DMS79 treated with DMSO at 0.1 percent for 48 hours (cell line): ENCODE measurements around the gene GLRX.
"Not testable (repeated sequence)": the region's sequence is repeated elsewhere in the genome, so short reads cannot be mapped to it uniquely, and the experiment has no call there.

ENCODE experiments used
- DNase-seq: peaks from one replicate; lab custom pipeline; 2025; lab: John Stamatoyannopoulos, UW

GLRX gene

DNA sequence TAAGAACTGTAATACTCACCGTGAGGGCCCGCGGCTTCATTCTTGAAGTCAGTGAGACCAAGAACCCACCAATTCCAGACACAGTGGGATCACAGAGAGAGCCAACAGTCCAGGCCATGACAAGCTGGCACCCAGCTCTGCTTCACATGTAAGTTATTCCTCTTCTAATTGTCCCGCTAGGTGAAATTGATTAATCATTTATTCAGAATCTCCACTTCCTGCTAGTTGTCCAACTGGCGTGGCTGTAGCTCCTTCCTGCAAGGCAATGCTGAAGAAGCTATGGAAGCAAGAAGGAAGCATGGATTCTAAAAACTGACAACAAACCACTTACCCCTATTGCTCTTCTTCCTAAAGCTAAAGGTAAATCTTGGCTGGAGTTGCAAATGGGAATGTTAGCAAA, 30.0 kb upstream of the GLRX start:
- DNase-seq = no peak

DNA sequence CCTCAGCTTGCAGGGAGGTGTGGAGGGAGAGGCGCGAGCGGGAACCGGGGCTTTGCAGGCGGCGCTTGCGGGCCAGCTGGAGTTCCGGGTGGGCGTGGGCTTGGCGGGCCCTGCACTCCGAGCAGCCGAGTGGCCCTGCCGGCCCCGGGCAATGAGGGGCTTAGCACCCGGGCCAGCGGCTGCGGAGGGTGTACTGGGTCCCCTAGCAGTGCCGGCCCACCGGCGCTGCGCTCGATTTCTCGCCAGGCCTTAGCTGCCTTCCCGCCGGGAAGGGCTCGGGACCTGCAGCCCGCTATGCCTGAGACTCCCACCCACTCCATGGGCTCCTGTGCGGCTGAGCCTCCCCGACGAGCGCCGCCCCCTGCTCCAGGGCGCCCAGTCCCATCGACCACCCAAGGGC, 28.6 kb upstream of the GLRX start:
- not testable (repeated sequence) for DNase-seq

DNA sequence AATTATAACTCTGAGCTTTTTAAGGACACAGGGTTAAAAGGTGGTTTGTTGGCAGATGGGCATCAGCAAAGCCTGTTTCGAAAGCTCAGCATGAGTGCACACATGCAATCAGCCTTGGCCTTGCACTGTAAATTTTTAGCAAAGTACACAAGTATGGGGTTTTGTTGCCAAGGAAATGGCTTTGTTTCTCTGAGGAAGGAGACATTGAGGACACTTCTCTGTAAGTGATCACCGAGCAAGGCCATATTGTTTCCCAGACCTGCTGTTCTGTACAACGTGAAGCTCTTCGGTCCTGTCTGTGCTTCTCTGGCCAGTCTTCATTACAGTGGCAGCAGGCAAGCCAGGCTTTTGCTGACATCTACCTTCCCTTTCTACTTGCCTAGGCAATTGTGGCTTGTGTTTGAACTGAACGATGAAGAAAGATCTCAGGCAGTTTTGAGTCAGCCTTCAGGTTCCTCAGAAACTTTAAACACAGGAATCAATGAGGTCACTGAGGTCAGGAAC, 27.9 kb upstream of the GLRX start:
- DNase-seq = no peak

DNA sequence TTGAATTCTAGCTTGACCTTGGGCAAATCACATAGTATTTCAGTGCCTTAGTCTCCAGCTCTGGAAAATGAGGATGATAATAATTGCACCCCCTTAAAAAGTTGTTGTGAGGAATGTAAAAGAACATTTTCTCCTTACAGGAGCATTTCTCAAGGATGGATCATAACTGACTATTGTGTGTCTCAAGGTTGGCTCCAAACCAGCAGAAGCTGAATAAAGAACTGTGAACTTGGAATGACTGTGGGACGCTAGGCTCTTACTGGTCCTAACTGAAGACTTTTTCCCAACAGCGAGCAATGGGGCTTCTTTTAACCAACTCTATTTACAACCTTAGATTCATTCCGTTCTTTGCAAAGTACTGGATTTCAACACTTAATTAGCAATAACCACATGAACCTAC, 26.2 kb upstream of the GLRX start:
- DNase-seq = no peak

DNA sequence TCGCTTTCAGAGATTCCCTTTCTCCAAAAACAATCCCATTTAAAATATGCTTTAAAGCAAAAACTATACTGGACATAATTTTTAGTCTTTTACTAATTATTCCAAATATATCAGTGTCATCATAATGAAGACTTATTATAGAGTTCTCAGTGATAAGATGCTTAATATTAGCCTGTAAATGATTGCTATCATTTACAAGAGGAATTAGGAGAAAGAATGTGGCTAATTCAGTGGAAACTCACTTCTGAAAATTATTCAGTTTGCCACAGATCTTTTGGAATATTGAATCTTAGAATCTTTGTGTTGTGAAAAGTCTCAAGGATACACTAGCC, 24.7 kb upstream of the GLRX start:
- DNase-seq = no peak

DNA sequence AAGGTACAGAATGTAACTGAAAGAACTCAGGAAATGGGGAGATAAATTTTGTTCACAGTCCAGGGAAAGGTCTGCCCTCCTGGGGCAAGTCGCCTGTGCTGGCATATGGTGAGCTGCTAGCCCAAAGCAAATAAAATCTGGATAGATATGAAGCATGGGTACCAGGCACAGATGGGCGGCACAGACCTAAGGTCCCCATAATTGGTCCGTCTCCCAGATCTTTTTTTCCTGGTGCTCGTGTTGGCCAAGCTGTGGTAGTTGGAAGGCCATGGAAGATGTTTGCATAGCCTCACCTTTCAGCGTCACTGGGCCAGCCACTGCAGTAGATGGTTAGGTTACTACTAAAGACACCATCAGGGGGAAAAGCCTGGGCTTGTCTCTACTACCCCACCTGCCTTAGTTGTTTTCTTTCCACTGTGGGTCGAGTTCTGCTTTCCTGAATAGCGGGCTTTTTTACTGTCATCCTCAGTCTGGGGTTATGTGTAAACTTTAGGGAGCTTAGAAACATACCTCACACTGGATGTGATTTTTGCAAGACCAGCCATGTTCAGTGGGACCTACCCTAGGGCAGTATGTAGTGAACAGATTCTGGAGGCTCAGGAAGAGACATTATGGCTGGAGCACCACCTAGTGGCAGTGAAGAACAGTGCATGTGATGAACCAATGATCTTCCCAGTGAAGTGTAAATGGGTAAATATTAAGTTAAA, 24.2 kb upstream of the GLRX start:
- DNase-seq = peak; percentile 59

DNA sequence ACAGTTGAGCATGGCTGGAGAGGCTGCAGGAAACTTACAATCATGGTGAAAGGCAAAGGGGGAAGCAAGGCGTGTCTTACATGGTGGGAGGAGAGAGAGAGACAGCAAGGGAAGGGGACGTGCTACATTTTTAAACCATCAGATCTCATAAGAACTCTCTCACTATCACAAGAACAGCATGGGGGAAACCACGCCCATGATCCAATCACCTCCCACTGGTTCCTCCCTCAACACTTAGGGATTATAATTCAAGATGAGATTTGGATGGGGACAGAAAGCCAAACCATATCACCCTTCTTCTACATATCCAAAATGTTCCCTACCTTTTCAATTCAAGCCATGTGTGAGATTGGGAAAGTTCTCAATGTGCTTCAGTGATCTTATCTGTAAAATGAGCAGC, 22.9 kb upstream of the GLRX start:
- no peak for DNase-seq

DNA sequence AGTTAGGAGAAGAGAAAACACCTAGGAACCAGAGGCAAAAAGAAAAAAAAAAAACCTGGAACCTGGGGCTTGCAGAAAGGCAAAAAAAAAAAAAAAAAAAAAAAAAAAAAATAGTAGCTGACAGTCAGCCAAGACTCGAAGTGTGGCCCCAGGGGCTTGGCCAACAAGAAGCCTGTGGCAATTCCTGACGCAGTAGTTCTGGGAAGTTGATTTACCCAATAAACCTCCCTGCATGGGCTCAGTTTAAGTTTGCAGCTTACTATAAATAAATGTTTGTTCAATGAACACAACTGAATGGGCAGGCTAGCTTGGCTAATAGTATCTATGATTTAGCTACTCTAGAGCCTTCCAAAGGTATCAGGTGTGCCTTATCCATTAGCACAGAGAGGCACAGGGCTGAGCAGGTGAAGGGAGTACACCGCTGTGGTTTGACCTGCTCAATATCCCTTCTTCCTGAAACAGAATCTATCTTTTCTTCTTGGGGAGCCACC, 21.3 kb upstream of the GLRX start:
- no peak for DNase-seq

DNA sequence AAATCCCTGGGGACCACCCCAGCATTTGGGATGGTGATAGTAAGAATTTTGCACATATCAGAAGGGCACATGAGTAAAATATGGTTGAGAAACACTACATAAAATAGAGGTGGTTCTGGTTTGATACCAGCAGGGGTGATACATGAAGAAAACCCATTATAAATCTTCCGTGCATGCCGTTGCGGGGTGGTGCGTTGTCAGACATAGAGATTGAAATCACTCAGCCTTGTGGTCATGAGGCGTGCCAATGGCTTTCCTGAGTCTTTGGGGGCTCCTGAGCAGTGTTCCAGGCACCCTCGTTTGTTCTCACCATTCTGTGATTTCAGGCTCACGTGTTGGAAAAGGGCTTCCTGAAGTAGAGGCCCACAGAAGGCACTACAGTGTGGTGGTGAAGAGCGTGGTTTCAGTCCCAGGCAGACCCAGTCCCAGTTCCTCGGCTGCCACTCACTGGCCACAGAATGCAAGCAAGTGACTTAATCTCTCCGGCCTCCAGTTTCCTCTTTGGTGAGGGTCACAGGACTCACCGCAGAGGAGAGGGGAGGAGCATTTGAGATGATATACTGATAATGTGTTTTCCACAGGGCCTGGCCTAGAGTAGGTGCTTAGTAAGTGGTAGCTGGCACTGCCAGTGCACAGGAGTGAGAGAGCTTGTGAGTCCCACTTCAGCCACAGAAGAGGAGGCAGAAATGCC, 20.5 kb upstream of the GLRX start:
- DNase-seq = no peak

DNA sequence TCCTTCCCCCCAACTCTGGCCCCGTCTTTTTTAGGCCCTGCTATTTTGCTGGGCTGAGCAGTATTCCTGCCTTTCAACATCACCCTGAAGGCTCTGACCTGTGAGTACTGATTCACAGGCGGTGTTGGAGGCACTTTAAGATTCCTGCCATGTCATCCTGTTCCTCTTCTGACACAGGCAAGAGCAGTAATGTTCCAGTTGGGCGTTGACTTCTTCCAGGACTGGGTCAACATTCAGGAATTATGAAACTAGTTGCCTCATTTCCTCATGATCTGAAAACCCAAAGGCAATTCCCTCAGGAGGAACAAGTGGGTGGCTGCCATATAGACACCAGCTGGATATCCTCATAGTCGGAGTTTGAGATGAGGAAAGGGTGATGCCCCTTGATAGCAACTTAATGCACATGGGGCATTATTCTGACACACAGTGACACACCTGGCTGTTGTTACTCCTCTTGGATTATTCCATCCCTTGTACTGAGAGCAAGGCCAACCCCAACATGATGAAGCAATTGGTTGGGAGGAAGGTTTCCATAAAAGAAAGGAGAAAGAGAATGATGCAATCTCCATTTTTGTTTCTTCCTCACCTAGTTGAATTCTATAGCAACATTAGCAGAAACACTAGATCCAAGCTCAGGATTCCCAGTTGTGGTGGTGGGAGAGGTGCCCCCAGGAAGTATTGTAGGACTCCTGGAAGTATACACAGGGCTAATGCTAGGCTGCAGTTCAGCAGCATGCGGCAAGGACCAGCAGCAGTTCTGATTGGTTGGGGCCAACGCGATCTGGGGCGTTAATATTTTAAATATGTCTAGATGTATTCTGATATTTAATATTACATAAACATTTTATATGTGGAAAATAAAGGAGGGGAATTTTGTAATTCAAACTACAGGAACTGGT, 19.6 kb upstream of the GLRX start:
- DNase-seq = no peak

DNA sequence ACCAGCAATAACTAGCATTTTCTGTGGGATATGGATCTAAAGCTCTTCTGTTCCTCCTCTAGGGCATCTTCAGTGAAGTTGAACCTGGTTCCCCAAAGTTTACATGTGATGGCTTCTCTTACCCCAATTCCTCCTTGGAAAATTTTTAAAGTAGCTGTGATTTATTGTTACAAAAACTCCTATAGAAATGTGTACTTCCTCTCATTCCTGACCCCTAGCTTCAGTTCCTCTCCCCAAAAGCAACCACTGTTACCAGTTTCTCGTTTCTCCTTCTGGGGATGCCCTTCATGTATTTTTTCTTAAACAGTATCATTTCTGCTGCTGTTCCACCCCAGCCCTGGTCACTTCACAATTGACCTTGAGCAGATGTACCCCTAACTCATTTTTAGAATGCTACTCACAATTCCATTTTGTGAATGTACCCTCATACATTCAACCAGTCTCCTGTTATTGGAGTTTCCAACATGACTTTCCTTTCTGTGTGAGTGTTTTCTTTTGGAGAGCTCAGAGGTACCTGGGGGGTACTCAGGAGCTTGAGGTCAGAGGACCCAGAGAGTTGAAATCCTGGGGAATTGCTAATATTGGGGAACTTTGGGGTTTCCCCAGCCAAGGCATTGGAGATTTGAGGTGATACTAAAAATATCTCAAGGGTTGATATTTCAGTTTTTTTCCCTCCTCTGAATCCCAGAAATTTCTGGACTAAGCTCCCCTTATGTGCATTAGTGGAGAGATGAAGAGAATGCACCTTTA, 18.6 kb upstream of the GLRX start:
- no peak for DNase-seq

DNA sequence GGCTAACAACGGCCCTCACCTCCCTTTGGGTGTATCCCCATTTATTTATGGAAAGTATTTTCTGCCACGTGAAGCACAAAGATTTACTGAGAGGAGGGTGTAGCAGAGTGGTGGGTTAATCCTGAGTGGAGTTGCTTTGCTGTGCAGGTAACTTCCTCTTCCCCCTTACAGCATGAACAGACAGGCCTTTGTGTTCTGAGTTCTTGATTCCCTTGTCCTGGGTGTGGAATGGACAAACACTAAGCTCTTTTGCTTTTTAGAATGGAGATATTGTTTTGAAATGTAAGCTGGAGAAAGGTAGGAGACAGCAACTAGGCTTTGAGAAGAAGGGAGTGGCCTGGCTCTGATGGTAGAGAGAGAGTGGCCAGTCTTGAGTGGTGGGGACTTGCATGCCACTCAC, 17.1 kb upstream of the GLRX start:
- DNase-seq = no peak

DNA sequence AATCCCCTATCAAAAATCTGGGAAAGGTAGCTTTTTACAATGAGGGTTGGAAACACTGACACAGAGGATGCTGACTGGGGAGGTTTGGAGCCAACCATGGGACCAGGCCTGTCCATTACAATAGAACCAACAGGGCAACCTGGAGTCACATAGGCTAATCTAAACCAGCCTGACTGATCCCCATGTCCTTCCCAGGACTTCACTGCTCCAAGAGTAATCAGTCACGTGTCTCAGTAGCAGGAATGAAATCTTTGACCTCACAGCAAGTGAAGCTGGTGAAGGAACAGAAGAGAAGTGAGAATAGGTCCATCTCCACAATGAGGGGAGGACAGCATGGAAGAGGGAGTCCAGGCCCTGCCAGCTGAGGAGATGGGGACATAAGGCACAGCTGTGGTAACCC, 16.0 kb upstream of the GLRX start:
- DNase-seq = no peak

DNA sequence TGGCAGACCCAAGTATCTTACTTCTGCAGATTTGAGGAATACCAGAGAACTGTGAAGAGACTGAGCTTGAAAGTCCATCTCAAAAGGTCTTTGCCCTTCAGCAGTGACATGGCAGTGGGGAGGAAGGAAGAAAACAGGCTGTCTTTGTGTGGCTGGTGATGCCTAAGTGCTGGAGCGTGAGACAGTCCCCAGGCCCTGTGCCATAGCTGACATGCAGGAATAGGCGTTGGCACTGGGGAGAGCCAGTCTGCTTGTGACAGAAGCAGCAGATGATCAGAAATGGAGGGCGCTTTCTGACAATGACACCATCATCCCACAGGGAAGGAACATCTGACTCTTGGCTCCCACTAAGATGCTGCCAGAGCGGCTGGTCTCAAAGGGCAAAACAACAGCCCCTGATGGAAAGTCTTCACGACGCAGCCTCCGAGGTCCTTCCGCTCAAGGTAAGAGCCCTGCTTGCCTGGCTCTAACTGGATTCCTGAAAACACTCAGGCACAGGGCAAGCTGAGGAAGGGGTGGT, 15.5 kb upstream of the GLRX start:
- DNase-seq = no peak

DNA sequence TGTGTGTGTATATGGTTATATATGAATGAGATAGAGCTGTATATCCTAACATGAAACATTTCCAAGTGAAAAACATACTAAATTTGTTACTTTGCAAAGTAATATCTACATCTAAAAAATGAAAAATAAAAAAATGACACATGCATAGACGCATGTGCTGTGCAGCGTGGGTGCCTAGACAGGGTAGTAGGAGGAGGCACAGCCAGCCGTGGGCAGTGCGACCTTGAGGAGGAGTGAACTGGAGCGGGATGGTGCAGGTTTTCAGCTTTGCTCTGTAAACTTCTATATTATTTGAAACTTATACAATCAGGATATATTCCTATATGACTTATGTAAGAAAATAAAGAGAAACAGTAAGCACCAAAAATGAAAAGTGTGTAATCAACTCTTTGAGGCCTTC, 15.0 kb upstream of the GLRX start:
- no peak for DNase-seq

DNA sequence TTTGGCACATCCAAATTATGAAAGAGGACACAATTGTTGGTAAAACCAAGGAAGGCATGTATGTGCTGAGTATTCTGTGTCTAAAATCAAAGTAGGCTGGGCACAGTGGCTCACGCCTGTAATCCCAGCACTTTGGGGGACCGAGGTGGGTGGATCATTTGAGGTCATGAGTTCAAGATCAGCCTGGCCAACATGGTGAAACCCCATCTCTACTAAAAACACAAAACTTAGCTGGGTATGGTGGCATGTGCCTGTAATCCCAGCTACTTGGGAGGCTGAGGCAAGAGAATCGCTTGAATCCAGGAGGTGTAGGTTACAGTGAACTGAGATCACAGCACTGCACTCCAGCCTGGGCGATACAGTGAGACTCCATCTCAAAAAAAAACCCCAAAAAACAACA, 14.4 kb upstream of the GLRX start:
- DNase-seq = not testable (repeated sequence)

DNA sequence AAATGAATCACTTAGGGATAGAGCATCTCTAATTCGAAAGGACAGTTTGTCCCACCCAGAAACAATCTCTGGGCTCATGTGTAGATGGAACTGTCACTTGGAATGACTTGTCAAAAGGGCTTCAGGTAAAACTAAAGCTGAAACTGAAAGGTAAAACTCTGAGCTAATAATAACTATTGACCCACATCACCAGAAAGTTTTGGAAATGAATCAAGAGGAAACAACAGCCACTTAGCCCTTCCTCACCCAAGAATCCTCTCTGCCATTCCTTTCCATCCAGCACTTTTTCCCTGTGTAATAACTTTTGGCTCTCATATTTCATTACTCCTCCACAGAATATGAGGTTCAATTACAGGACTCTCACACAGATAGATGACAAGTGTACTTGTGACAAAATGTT, 14.0 kb upstream of the GLRX start:
- DNase-seq = no peak

DNA sequence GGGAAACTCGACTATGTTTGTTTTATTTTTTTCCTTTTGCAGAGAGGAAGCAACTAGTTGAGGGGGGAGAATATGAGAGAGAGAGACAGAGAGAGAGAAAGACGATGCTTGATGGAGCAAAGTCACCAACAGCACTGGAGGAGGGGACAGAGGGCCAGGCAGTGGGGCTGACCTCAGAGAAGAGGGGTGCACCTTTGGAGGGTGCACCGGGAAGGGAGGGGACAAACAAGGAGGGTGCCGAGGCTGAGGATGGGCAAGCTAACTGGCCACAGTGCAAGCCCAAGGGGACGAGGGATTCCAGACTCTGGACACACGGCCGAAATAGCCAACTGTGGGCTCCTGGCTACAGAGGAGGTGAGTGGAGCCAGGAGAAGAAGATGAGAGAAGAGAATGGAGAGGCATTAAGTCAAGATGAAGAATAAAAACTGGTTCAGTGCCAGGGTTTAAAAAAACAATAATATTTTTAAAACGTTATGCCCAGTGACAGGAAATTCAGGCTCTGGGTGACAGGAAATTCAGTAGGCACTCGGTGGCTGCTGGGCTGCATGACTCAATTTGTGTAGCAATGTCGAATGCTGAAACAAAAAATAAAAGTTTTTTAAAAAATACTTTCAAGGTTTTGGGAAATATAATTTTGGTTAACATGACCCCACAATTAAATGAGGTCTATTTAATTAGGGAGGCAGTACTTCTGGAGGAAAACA, 13.3 kb upstream of the GLRX start:
- no peak for DNase-seq

DNA sequence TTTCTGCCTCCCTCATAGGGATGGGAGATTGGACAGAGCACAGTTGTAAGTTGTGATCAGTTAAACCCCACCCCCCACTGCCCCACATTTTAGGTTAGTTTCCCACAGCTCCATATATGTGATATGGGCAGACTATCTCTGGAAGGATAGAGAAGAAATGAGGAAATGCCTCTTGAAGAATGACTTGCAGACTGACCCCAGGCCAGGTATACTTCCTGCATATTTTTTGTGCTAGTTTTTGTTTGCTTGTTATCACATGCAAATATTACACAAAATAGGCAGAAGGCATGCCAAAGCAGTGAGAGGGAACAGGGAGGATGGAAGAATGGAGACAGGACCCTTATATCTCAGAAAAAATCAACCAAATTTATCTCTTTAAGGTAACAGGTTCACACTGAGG, 10.1 kb upstream of the GLRX start:
- DNase-seq = no peak

DNA sequence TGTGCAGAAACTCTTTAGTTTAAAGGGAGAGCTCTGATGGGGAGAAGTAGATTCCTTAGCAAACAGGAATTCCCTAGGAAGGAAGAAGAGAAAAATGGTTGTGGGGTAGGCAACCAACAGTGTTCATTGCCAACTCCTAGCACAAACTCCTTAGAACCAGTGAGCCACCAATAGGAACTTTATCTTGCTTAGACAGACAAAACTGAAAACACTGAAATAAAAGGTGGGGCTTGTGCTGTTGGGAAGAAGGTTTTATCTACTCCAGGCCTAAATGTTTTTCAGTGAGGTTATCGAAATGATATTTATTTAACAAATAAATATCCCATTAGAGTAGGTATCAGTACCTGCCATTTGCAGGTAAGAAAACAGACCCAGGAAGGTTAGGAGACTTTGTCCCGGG, 7.7 kb upstream of the GLRX start:
- no peak for DNase-seq

DNA sequence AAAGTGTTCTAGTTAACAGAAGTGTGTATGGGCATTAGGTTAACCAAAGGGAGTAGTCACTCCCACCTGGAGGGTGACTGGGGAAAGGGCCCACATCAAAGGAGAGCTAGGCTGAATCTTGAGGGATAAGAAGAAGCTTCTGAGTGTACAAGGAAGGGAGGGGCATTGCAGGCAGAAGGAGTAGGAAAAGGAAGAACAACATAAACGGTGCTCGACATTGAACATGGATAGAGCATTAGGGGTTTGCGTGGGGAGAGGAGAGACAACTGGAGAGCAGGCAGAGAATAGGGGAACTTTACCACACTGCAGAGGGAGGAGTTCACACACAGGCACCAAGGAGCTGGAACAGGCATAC, 5.3 kb upstream of the GLRX start:
- no peak for DNase-seq
